IgD-negative memory B cell (primary cell): ENCODE data around the gene SECTM1. TPM values are rescaled to one million over a fixed set of nuclear protein-coding genes. Genes with fewer than 3 reads are reported as not detected.

ENCODE experiments used
- H3K27ac Mint-ChIP-seq, 3 donors: one replicate each; pipeline ENCODE4 v1.8.0; 2020 to 2022; ENCODE audit warnings: mild to moderate bottlenecking in 3 of 3, mixed read lengths in 3 of 3, moderate library complexity in 1 of 3
- H3K27me3 Mint-ChIP-seq: one replicate; pipeline ENCODE4 v1.8.0; 2021; ENCODE audit warnings: mixed read lengths
- H3K36me3 Mint-ChIP-seq: one replicate; pipeline ENCODE4 v1.8.0; 2020; ENCODE audit warnings: mild to moderate bottlenecking, mixed read lengths
- H3K4me1 Mint-ChIP-seq, 3 donors: one replicate each; pipeline ENCODE4 v1.8.0; 2020 to 2022; ENCODE audit warnings: mixed read lengths in 3 of 3, mild to moderate bottlenecking in 1 of 3
- H3K4me3 Mint-ChIP-seq, 4 donors: one replicate each; pipeline ENCODE4 v1.8.0; 2020 to 2022; ENCODE audit warnings: mild to moderate bottlenecking in 4 of 4, mixed read lengths in 4 of 4, moderate library complexity in 3 of 4
- H3K9me3 Mint-ChIP-seq, 3 donors: one replicate each; pipeline ENCODE4 v1.8.0; 2020 to 2021; ENCODE audit warnings: mixed read lengths in 3 of 3, mild to moderate bottlenecking in 1 of 3
- polyA plus RNA-seq: library from polyadenylated mRNA; unstranded; fragments of 300-500 nt; fragmentation: Illumina TruSeq; gene quantifications from one replicate; pipeline ENCODE4 v1.2.3, GENCODE V29; 2021

SECTM1 gene
- polyA plus RNA-seq, 1 donor from 2014 or later, result 0.83 TPM

DNA sequence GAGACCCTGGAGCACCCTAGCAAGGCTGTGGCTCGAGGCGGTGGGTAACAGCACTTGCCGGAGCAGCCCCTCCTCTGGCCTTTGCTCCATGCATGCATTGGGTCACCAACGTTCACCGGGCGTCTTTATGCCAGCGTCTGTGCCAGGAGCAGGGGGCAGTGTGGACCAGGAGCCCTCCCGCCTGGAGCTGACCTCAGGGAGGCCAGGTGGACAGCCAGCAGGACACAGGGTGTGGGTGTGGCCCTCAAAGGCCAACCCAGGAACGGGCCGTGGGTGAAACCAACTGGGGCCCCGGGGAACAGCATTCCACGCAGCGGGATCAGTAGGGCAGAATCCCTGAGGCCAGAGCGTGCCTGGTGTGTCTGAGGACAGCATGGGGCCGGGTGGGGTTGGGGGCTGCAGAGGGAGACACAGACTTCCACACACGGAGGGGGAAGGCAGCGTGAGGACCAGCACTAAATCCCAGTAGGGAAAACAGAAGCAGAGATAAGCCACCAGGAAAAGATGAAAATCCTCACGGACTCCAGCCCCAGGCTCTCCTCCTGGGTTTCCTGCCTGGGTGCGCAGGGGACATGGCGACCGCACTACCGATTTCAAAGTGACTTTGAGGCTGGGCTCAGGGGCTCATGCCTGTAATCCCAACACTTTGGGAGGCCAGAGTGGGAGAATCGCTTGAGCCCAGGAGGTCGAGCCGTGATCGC is 13.3 kb downstream of the SECTM1 start:
- peaks cover 4 to 7% (median 6%) of the 10 kb centered on the region in 3 donors for H3K4me1 Mint-ChIP-seq
- H3K36me3 Mint-ChIP-seq, result no peaks in the 10 kb centered on the region
- H3K9me3 Mint-ChIP-seq, result no peaks in the 10 kb centered on the region
- peaks cover 13% of the 10 kb centered on the region for H3K27me3 Mint-ChIP-seq
- peak overlapping the region in 1 of 4 donors; percentile 41 for H3K4me3 Mint-ChIP-seq
- no peak overlapping the region for H3K27ac Mint-ChIP-seq

DNA sequence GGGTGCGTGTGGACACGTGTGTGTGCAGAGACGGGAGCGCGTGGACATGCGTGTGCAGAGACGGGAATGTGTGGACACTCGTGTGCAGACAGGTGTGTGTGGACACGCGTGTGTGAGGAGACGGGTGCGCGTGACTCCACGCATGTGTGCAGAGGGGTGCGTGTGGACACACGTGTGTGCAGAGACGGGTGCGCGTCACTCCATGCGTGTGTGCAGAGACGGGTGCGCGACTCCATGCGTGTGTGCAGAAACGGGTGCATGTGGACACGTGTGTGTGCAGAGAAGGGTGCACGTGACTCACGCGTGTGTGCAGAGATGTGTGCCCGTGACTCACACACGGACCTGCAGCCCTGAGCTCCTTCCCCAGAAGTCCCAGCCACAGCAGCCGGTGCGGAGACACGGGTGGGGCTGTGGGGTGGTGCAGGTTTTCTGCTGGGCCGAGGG is 13.9 kb downstream of the SECTM1 start:
- H3K4me1 Mint-ChIP-seq, result peaks cover 4 to 6% (median 6%) of the 10 kb centered on the region in 3 donors
- H3K27me3 Mint-ChIP-seq, result peaks cover 10% of the 10 kb centered on the region
- H3K9me3 Mint-ChIP-seq, result no peaks in the 10 kb centered on the region
- H3K27ac Mint-ChIP-seq, result no peak overlapping the region
- H3K36me3 Mint-ChIP-seq, result no peaks in the 10 kb centered on the region
- H3K4me3 Mint-ChIP-seq, result no peak overlapping the region

DNA sequence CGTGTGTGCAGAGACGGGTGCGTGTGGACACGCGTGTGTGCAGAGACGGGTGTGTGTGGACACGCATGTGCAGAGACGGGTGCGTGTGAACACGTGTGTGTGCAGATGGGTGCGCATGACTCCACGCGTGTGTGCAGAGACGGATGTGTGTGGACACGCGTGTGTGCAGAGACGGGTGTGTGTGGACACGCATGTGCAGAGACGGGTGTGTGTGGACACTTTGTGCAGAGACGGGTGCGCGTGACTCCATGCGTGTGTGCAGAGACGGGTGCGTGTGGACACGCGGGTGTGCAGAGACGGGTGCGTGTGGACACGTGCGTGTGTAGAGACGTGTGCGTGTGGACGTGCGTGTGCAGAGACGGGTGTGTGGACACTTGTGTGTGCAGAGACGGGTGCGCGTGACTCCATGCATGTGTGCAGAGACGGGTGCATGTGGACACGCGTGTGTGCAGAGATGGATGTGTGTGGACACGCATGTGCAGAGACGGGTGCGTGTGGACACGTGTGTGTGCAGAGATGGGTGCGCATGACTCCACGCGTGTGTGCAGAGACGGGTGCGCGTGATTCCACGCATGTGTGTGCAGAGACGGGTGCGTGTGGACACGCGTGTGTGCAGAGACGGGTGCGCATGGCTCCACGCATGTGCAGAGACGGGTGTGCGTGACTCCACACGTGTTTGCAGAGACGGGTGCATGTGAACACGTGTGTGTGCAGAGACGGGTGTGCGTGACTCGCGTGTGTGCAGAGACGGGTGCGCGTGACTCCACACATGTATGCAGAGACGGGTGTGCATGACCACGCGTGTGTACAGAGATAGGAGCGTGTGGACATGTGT is 14.6 kb downstream of the SECTM1 start:
- H3K9me3 Mint-ChIP-seq, result no peaks in the 10 kb centered on the region
- no peak overlapping the region for H3K27ac Mint-ChIP-seq
- H3K36me3 Mint-ChIP-seq, result no peaks in the 10 kb centered on the region
- peaks cover 4 to 8% (median 5%) of the 10 kb centered on the region in 3 donors for H3K4me1 Mint-ChIP-seq
- no peak overlapping the region for H3K4me3 Mint-ChIP-seq
- H3K27me3 Mint-ChIP-seq, result peaks cover 10% of the 10 kb centered on the region

DNA sequence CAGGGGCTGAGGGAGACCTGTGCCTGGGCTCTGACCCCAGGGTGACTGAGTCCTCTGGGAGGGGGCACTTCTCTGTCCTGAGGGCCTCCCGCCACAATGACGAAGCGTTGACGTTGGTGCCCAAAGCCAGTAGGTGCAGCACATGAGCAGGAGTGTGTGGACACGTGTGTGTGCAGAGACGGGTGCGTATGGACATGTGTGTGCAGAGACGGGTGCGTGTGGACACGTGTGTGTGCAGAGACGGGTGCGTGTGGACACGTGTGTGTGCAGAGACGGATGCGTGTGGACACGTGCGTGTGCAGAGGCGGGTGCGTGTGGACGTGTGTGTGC is 15.4 kb downstream of the SECTM1 start:
- peaks cover 1% of the 10 kb centered on the region for H3K36me3 Mint-ChIP-seq
- H3K27ac Mint-ChIP-seq, result no peak overlapping the region
- H3K4me3 Mint-ChIP-seq, result no peak overlapping the region
- no peaks in the 10 kb centered on the region for H3K9me3 Mint-ChIP-seq
- peaks cover 4 to 8% (median 6%) of the 10 kb centered on the region in 3 donors for H3K4me1 Mint-ChIP-seq
- peaks cover 6% of the 10 kb centered on the region for H3K27me3 Mint-ChIP-seq

- peaks cover 4 to 8% (median 6%) of the 10 kb centered on the region in 3 donors for H3K4me1 Mint-ChIP-seq
- H3K9me3 Mint-ChIP-seq, result no peaks in the 10 kb centered on the region
- H3K36me3 Mint-ChIP-seq, result peaks cover 1% of the 10 kb centered on the region
- H3K4me3 Mint-ChIP-seq, result peak within 1 kb of the TSS in 2 of 4 donors; percentile 44 to 45
- H3K27me3 Mint-ChIP-seq, result peaks cover 5% of the 10 kb centered on the region
- H3K27ac Mint-ChIP-seq, result peak within 1 kb of the TSS in 1 of 3 donors; percentile 62
These were observed 16.0 kb downstream of the SECTM1 start, which contains the start of gene CD7 for GRCh38 chr17:82317394-82318168. Gene CD7 (minus strand): TSS chr17:82317608. CDS start chr17:82317495, 113 bp downstream.

DNA sequence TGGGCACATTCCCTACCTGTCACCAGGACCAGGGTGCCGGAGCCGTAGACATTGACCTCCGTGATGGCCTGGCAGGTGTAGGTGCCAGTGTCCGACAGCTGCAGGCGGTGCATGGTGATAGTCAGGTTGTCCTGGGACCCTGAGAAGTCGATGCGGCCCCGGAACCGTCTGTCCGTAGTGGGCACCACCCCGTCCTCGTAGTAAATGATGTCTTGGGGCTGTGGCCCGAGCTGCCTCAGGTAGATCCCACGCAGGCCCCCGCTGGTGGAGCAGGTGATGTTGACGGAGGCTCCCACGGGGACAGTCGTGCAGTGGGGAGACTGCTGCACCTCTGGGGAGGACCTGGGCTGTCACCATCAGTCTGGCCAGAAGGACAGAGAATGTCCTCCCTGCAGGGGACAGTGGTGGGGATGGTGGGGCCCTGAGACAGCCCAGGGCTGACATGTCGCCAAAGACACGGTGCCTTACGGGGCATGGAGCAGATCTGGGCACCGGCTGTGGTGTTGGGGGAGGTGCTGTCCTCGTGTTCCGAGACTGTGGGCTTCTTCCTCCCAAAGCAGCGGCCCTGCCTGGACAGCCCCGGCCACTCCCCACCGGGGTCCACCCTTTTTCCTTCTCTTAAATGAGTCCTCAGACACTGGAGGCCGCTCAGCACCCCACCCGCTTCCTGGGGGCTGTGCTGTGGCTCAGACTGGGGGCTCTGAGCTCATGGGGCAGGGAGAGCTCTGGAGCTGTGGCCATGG is 16.7 kb downstream of the SECTM1 start:
- Mint-ChIP-seq H3K36me3 (peaks cover 1% of the 10 kb centered on the region), H3K27ac (peak overlapping the region in 1 of 3 donors; percentile 62), H3K27me3 (peaks cover 5% of the 10 kb centered on the region), H3K4me1 (peaks cover 4 to 8% (median 6%) of the 10 kb centered on the region in 3 donors), H3K9me3 (no peaks in the 10 kb centered on the region), H3K4me3 (peak overlapping the region in 2 of 4 donors; percentile 44 to 45)

DNA sequence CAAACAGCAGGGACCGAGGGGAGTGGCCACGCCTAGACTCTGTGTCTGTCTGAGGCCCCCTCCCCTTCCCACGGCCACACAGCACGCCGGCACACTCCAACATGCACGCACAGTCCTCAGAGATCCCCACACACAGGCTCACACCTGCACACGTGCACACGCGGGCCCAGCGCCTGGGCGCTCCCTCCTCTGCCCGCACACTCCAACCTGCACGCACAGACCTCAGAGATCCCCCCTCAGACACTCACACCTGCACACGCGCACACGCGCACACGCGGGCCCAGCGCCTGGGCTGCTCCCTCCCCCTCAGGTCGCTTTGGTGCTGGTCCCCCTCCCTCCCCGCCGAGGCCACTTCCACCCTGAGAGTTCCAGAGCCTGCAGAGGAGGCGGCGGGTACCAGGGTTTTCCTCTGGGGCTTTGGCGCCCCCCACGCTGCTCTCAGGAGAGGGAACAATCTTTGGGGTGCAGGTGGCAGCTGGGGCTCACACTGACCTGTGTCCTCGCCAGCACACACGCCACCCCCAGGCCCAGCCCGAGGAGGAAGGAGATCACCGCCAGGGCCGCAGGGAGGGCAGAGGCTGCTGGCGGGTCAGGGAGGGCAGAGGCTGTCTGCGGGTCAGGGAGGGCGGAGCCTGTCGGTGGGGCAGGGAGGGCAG is 17.7 kb downstream of the SECTM1 start:
- Mint-ChIP-seq H3K27me3 (peaks cover 5% of the 10 kb centered on the region), H3K4me1 (peaks cover 0 to 6% (median 4%) of the 10 kb centered on the region in 3 donors), H3K4me3 (peak overlapping the region in 2 of 4 donors; percentile 54 to 84), H3K27ac (peak overlapping the region in 1 of 3 donors; percentile 28), H3K9me3 (no peaks in the 10 kb centered on the region), H3K36me3 (peaks cover 1% of the 10 kb centered on the region)

DNA sequence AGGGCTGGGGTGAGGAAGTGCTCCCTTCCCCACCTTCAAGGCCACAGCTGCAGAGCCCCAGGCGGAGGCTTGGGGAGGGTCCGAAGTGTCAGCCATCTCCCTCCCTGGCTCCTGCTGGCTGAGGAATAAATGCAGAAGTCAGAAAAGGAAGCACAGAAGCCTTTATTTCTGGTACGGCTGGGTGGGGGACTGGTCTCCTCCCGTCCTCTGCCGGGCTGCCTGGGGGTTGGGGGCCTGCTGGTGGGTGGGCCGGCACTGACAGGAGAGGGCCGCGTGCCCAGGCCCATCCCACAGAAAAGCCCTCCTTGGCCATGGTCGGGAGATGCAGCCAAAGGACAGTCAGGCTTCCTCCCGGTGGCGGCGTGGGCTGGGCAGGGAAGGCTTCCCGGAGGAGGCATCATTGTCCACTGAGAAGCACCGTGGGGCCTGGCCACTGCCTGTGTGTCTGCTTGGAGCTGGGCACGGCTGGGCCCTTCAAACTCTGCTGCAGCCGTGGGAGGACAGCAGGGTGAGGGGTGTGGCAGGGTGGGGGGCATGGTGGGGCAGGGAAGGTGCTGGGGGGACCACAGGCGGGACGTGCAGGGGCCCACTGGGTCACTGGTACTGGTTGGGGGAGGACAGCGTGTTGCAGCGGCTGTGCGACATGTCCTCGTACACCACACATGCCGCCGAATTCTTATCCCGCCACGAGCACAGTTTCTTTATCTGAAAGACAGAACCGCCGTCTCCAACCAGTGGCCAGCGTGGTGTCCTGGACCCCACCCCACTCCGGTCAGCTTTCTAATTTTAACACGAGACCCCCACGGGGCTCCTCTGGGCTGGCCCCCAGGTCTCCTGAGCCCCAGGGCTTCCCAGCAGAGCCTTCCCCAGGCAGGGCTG is 18.6 kb downstream of the SECTM1 start:
- Mint-ChIP-seq H3K36me3 (peaks cover 1% of the 10 kb centered on the region), H3K27ac (no peak overlapping the region), H3K4me1 (peaks cover 0 to 8% (median 4%) of the 10 kb centered on the region in 3 donors), H3K4me3 (peak overlapping the region in 1 of 4 donors; percentile 52), H3K9me3 (no peaks in the 10 kb centered on the region), H3K27me3 (peaks cover 8% of the 10 kb centered on the region)

DNA sequence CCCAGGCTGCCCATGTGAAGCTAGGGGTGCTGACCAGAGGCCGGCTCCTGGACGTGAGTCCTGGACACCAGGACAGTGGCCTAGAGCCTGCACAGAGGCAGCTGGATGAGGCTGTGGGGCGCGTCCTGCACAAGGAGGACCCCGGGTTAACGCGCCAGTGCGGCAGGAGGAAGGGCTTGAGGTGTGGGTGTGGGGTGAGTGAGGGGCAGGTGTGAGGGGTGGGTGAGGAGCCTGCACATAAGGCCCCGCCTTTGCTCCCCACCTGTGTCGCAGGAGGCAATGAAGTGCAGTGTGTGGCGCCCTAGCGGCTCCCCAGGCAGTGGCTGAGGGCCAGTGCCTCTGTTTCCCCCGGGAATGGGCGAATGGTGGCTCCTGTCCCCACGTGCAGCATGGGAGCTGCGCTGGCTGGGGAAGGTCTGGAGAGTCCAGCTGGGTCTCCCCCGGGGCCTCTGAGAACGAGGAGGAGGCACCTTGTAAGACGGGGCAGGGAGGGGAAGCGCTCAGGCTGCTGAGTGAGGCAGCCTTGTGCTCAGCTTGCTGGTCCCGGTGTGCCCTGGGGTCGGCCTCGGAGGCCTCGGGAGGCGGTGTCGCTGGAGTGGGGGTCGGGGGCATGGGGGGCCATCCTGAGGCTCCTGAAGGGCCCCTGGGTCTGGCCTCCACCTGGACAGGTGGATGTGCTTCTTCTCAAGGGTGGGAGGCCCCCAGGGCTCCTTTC is 19.4 kb downstream of the SECTM1 start:
- Mint-ChIP-seq H3K9me3 (no peaks in the 10 kb centered on the region), H3K27me3 (peaks cover 8% of the 10 kb centered on the region), H3K4me1 (peaks cover 0 to 8% (median 4%) of the 10 kb centered on the region in 3 donors), H3K27ac (peak overlapping the region in 1 of 3 donors; percentile 5), H3K4me3 (no peak overlapping the region), H3K36me3 (peaks cover 1% of the 10 kb centered on the region)

DNA sequence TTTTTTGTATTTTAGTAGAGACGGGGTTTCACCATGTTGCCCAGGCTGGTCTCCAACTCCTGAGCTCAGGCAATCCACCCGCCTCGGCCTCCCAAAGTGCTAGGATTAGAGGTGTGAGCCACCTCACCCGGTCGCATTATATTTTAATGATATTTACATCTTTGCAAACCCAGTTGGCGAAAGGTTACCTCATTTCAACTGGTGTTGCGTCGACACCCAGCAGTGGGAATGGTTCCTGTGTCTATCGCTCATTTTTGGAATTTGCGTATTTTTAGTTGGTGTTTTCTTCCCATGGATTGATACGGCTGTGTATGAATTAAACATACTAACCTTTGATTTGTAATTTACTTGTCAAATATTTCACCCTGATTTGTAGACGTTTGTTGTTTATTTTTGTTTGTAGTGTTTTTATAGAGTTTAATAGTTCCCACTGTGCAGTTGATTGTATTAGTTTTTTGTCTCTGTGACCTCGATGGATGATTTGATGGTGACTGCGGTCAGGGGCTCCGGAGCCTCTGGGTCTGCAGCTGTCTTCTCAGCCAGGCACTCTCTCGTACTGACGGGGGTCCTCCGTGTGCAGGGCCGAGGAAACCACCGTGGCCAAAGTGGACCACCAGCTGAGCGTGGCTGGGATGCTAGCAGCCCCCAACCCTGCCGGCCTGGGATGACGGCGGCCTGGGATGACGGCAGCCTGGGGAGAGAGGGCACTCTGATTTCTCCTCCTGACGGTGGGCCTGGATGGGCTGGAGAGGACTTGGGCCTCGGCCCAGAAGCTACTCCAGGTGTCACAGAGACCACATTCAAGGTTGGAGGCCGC is 20.2 kb downstream of the SECTM1 start:
- Mint-ChIP-seq H3K36me3 (peaks cover 1% of the 10 kb centered on the region), H3K4me1 (peaks cover 0 to 8% (median 4%) of the 10 kb centered on the region in 3 donors), H3K4me3 (no peak overlapping the region), H3K27ac (peak overlapping the region in 1 of 3 donors; percentile 5), H3K27me3 (peaks cover 8% of the 10 kb centered on the region), H3K9me3 (no peaks in the 10 kb centered on the region)

DNA sequence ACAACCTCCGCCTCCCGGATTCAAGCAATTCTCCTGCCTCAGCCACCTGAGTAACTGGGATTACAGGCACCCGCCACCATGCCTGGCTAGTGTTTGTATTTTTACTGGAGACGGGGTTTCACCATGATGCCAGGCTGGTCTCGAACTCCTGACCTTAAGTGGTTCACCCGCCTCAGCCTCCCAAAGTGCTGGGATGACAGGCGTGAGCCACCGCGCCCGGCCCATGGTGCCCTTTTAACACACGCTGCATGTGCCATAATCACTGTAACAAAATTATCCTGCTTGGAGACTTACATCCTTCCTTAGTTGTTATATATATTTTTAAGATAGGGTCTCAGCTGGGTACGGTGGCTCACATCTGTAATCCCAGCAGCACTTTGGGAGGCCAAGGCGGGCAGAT is 21.6 kb downstream of the SECTM1 start:
- H3K4me3 Mint-ChIP-seq, result no peak overlapping the region
- no peak overlapping the region for H3K27ac Mint-ChIP-seq

DNA sequence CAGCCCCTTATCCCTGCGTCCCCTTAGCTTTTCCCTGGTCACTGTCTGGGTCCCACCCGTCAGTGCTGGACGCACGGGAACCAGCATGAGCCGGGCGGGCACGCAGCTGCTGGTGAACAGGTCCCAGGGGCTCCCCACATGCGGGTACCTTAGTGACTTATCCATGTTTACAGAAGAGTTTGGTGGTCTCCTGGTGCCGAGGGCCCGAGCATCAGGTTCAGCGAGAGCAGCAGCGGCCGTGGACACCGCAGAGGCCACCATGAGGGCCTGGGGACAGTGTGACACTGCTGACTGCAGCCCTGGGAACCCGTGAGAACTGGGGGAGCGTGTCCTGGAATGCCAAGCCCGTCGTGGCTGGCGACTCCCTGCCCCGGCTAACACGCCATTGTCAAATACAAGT is 22.7 kb downstream of the SECTM1 start:
- no peak overlapping the region for H3K27ac Mint-ChIP-seq
- peaks cover 0 to 10% (median 4%) of the 10 kb centered on the region in 3 donors for H3K4me1 Mint-ChIP-seq
- no peaks in the 10 kb centered on the region for H3K9me3 Mint-ChIP-seq
- peaks cover 9% of the 10 kb centered on the region for H3K27me3 Mint-ChIP-seq
- no peak overlapping the region for H3K4me3 Mint-ChIP-seq
- H3K36me3 Mint-ChIP-seq, result peaks cover 1% of the 10 kb centered on the region

More for the DNA sequence above, 21.6 kb downstream of the SECTM1 start:
- peaks cover 1% of the 10 kb centered on the region for H3K36me3 Mint-ChIP-seq
- no peaks in the 10 kb centered on the region for H3K9me3 Mint-ChIP-seq
- H3K4me1 Mint-ChIP-seq, result peaks cover 0 to 10% (median 4%) of the 10 kb centered on the region in 3 donors
- peaks cover 9% of the 10 kb centered on the region for H3K27me3 Mint-ChIP-seq
